AG04449 (cell line): ENCODE measurements around the gene TMEM245.
"Not testable (repeated sequence)": the region's sequence is repeated elsewhere in the genome, so short reads cannot be mapped to it uniquely, and the experiment has no call there.

Experiments
- CTCF ChIA-PET: fragments of 350-600 bp; formaldehyde crosslinking; extraction: SDS; loops from one replicate; lab custom pipeline; 2021; ENCODE audit warnings: antibody characterized with exemption; lab: Yijun Ruan, JAX
- POLR2A ChIA-PET: fragments of 400-600, 350-600 bp; formaldehyde crosslinking; extraction: SDS; loops from one replicate; lab custom pipeline; 2020; ENCODE audit warnings: antibody characterized with exemption, inconsistent platforms; lab: Yijun Ruan, JAX
- DNase-seq: peaks from one replicate; pipeline ENCODE4 v3.0.0-alpha.2; 2010; ENCODE audit warnings: low read depth, low spot score
- H3K4me3 ChIP-seq: 2 replicates; pipeline ENCODE4 v1.5.1; 2011; ENCODE audit warnings: low read depth, mild to moderate bottlenecking, control low read depth, low read length
- TF ChIP-seq, protein P1 (sequence below): IDR thresholded peaks from one replicate; pipeline ENCODE4 v1.5.1; 2011; ENCODE audit warnings: mild to moderate bottlenecking, moderate library complexity, low read length, control low read depth, inconsistent platforms; ENCODE audit not compliant: insufficient read depth; ENCODE audit errors: missing control alignments

The TMEM245 gene

DNA sequence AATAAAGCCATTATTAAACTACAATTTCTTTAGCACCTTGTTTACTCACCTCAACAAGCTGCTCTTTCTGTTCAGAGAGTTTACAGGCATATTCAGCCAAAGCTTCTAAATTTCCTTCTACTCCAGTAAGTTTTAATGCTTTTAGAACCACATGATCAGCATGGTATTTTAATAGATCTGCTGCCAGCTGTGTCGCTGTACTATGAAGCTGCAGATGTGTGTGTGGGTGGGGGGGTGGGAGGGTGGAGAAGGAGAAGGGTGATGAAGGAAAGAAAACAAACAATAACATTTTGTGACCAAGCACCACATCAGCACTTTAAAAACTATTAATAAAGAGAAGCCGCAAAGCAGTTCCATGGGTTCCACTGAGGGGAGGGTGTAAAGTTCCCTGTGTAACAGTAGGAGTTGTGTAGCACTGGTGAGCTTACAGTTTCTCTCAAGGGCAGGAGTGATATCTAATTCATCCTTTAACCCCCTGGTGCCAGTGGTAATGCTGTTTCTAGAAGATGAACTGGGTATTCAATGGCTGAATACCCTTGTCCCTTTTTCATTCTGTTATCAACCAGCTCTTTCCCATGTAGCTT lies 147.0 kb downstream of the TMEM245 start:
- ChIA-PET POLR2A (no interaction called here), CTCF (interaction anchor here (2.5 kb wide), 1 partner anchor 19 kb away, joined by 11 read pairs; no protein-coding TSS in a partner anchor)
- H3K4me3 ChIP-seq = no peak overlapping the region
- TF ChIP-seq, protein P1, sequence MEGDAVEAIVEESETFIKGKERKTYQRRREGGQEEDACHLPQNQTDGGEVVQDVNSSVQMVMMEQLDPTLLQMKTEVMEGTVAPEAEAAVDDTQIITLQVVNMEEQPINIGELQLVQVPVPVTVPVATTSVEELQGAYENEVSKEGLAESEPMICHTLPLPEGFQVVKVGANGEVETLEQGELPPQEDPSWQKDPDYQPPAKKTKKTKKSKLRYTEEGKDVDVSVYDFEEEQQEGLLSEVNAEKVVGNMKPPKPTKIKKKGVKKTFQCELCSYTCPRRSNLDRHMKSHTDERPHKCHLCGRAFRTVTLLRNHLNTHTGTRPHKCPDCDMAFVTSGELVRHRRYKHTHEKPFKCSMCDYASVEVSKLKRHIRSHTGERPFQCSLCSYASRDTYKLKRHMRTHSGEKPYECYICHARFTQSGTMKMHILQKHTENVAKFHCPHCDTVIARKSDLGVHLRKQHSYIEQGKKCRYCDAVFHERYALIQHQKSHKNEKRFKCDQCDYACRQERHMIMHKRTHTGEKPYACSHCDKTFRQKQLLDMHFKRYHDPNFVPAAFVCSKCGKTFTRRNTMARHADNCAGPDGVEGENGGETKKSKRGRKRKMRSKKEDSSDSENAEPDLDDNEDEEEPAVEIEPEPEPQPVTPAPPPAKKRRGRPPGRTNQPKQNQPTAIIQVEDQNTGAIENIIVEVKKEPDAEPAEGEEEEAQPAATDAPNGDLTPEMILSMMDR = no peak
- DNase-seq = no peak

GRCh38 chr9:108972186-108972585 lies 147.6 kb downstream of the TMEM245 start:
- ChIA-PET CTCF (interaction anchor here (2.5 kb wide), 1 partner anchor 18 kb away, joined by 11 read pairs; no protein-coding TSS in a partner anchor), POLR2A (no interaction called here)

GRCh38 chr9:108971392-108971791 lies 148.4 kb downstream of the TMEM245 start:
- H3K4me3 ChIP-seq, POLR2A ChIA-PET, DNase-seq: not testable (repeated sequence)
- CTCF ChIA-PET = interaction anchor here (0.7 to 2.5 kb wide), 2 partner anchors 18 to 498 kb away, joined by 3 to 11 read pairs; no protein-coding TSS in a partner anchor

More at GRCh38 chr9:108972186-108972585, 147.6 kb downstream of the TMEM245 start:
- TF ChIP-seq, protein P1 = no peak
- no peak overlapping the region for H3K4me3 ChIP-seq
- DNase-seq = no peak

DNA sequence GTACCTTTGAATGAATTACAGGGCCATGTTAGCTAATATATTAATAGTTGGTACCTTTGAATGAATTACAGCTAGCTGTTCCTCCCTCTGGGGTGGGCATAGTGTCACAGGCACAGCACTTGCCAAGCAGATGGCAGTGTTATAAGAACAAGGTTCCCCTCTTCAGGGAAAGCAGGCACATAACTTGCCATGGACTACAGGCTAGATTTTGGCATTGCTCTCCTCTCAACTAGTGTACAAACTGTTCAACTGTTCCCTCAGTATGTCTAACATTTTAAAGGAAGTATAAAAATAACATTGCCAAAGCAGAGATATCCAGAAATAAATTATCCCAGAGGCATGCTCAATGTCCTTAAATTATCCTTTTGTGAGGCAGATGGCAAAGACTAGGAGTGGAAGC lies 151.8 kb downstream of the TMEM245 start:
- ChIA-PET POLR2A (no interaction called here), CTCF (interaction anchor here (1.1 to 2.0 kb wide), 4 partner anchors 12 to 17 kb away, joined by 3 to 11 read pairs (median 6); no protein-coding TSS in a partner anchor)
- no peak overlapping the region for H3K4me3 ChIP-seq
- no peak for DNase-seq
- TF ChIP-seq, protein P1 = no peak
